Effector CD8-positive, alpha-beta T cell (primary cell): ENCODE data around the gene RAP1GAP2.

Source experiments
- DNase-seq: peaks from one replicate; lab custom pipeline; 2025; lab: John Stamatoyannopoulos, UW

Gene RAP1GAP2

DNA sequence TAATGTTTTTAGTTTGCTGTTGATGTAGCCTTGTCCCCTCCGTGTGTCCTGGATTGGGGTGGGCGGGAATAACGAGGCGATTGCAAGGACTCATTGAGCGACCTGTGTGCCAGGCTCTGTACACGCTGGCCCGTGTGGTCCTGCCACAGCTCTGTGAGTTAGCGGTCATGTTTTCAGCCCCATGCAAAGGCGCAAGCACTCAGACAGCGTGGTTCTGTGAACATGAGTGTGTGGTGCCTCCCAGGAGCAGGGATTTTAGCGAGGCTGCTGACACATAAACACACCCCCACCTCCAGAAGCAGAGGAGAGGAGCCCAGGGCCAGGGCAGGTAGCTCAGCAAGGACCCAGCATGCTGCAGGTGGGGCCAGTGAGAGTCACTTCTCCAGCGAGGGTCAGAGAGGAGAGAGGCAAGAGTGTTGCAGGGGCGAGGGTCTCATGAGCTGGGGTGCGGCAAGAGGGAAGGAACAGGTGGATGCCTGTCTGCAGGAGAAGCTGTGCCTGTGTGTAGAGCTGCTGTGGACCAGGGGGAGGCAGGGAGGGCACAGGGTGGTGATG, 151.8 kb downstream of the RAP1GAP2 start:
- no peak for DNase-seq

DNA sequence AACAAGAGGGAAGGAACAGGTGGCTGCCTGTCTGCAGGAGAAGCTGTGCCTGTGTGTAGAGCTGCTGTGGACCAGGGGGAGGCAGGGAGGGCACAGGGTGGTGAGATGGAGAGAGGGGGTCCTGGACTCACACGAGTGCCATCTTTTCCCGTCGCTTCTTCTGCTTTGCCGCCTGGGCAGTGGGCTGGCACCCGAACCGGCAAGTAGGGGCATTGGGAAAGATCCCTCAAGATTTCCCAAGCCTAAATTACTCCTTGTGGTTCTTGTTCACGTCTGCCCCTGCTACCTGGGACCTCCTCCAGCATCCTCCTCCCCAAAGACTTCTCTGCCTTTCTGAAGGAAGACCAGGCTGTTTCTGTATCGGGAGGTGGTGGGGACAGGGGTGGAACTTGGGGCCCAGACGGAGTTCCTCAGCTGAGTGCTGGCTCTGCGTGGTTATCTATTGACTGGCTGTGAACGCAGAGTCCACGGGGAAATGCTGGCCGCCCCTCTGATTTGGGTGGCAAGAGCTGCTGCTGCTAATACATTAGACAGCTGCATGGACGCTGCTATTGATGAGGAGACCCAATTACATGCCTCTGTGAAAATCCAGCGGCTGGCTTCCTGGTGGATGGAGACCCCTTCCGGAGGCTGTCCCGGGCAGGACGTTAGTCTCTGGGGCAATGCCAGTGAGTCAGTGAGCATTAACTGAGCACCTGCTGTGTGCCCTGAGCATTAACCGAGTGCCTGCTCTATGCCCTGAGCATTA, 152.7 kb downstream of the RAP1GAP2 start:
- no peak for DNase-seq

DNA sequence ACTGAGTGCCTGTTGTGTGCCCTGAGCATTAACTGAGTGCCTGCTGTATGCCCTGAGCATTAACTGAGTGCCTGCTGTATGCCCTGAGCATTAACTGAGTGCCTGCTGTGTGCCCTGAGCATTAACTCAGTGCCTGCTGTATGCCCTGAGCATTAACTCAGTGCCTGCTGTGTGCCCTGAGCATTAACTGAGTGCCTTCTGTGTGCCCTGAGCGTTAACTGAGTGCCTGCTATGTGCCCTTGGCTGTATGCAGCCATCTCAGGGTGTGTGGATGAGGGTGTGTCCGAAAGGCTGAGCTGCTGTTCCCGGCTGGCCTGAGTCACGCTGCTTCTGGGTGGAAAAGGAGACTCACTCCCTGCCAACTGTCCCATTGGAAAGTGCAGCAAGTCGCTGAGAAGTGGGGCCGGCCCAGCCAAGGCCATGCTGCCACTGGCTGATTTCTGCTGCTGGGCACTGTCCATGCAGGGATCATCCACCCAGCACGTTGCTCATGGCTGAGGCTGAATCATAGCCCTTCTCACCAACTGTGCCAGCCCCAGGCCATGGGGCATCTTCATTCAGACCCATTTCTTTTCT, 153.3 kb downstream of the RAP1GAP2 start:
- no peak for DNase-seq

DNA sequence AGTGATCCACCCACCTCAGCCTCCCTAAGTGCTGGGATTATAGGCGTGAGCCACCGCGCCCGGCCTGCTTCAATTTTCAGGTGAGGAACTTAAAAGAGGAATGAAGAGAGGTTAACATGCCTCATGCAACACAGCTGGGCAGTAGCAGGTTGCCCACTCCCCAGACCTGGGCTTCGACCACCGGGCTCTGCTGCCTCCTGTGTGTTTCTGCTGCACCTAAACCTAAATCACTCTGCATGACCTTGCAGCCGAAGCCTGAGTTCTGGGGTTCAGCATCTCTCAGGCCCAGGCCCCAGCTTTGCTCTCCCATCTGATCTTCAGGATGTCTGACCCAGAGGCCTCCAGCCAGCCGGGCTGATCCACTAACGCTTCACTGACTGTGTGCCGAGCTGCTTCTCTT, 154.6 kb downstream of the RAP1GAP2 start:
- DNase-seq: no peak

DNA sequence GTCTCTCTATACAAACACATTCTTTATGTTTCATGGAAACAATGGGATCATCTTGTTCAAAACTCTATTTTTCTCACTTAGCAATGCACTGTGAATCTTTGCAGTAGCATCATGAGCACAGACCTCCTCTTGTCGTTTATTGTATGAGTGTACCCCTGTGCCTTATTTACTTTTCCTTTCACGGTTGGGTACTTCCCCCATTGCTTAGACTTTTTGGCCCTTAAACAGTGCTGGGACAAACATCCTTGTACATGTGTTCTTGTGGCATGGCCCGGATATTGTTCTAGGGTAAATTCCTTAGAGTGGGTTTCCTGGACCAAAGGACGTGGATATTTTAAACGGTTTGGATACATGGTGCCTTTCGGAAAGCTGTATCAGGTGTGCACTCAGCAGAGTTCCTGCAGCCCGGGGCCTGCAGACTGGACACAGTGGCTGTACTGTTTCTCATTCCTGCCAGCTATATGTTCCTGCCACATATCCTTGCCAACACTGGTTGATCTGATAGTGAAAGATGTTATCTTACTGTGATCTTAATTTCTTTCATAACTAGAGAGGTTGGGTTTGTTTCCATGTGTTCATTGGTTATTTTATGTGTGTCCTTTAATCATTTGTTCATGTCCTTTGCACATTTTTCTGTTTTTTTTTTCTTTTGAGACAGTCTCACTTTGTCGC, 156.1 kb downstream of the RAP1GAP2 start:
- DNase-seq: no peak

DNA sequence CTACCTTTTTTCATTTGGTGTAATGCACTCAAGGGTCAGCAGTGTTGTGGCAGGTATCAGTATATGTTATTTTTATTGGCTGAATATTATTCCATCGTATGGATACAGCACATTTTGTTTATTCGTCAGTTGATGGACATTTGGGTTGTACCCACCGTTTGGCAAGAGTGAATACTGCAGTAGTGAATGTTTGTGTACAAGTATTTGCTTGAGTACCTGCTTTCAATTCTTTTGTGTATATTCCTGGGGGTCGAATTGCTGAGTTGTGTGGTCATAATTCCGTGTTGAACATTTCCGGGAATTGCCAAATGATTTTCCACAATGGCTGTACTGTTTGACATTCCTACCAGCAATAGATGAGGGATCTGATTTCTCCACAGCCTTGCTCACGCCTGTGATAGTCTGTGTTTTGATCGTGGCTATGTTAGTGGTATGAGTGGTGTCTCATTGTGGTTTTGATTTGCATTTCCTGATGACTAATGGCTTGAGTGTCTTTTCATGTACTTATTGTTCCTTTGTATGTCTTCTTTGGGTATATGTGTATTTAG, 158.7 kb downstream of the RAP1GAP2 start:
- DNase-seq: no peak

DNA sequence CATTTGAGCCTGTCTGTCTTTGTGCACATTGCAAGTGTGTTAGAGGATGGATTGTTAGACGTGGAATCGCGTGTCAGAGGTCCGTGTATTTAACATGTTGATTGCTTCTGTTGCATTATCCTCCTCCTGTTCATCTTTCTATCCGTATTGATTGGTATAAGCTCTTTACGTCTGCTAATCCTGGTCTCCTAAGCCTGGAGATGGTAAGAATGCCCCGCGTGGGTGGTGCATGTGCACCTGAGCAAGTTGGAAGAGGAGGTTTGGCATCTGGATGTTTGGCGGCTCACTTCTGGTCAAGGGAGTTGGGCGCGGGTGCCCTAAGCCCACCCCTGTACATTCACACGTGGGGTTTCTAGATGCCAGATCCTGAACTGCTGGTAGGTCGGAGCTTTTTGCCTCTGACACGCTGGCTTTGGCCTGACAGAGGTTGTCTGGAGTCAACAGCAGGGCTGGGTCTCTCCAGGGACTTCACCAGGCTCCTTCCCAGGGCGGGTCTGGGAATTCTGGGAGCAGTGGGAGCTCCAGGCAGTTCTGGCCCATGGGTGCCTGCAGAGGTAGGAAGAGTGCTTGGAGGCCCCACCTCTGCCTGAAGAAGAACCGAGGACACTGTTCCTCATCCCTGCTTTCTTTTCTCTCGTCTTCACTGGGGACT, 159.8 kb downstream of the RAP1GAP2 start:
- DNase-seq: no peak

DNA sequence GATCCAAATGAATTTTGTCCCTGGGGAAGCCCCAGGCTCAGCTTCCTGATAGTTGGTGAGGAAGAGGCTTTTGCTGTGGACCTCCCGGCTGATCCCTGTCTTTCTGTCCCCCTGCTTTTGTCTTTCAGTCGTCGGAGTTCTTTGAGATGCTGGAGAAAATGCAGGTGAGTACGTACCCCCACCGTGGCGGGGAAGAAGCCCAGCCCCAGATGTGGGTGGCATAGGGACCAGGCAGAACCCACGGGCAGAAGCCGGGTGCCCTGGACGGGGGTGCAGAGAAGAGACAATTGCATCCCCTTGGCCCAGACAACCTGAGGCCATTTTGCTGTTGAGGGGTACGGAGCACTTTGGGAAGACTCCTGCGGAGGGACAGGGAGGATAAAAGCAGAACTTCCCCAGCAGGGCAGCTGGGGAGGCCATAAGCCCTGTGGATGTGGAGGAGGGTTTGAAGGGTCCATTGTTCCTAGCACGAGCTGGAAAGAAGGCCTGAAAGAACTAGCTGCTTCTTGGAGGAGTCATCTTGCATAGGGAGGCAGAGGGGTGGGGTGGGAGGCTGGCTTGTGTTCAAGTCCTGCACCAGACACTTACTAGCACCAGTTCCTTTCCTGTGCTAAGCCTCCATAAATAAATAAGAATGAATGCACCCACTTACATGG, 161.5 kb downstream of the RAP1GAP2 start:
- DNase-seq: no peak

DNA sequence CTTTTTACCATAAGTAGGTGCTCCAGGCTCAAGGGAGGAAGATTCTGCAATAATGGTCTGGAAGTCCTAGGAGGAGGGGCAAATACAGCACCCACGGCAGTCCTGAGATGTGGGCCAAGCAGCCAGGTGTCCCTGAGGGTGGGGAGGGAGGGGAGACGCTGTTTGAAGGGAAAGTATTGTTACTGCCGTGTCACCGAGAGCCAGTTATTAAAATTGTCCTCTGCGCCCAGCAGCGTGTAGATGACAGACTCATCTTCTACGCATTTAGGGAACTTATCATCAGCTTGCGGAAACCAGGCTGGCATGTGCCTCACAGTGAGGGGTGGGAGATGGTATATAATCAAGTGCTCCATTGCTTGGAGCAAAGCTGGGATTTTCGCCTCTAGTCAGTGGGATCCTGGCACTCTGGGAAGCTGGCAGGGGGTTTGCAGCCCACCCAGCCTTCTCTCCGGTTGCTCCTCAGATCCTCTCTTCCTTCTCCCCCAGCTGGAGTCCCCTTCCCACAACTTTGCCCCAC, 162.5 kb downstream of the RAP1GAP2 start:
- DNase-seq: no peak

DNA sequence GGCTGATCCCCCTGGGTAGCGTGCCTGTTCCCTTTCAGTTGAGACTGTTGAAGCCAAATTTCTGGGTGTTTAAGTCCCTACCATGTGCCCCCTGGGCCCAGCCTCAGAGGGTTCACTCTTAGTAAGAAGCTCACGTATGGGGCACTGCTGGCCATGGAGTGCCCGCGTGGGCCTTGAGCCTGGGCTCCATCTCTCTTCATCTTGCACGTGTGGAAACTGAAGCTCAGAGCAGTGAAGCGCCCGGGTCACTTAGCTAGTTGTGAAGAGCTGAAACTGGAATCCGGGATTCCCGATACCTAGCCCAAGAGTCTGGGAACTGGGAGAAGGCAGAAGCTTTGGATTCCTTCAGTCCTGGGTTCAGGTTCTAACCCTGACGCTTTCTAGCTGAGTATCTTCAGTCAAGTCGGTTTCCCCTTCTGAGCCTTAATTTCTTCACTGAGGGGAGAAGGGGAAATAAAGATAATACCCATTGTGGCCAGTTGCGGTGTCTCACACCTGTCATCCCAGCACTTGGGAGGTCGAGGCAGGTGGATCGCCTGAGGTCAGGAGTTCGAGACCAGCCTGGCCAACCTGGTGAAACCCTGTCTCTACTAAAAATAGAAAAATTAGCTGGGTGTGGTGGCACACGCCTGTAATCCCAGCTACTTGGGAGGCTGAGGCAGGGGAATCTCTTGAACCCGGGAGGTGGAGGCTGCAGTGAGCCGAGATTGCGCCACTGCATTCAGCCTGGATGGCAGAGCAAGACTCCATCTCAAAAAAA, 163.3 kb downstream of the RAP1GAP2 start:
- no peak for DNase-seq

DNA sequence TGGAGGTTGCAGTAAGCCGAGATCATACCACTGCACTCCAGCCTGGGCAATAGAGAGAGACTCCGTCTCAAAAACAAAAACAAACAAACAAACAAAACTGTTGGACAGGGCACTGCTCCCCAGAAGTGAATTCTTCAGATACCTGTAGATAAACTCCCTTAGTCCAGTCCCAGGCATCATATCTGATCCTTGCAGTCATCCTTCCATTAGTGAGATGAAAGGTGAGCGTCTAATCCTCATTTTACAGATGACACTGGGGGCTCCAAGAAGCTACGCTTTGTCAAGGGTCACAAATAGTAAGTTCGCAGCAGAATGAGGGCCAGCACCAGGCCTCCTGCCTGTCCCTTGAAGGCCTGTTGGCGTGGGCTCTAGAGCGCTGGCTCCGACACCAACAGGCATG, 165.2 kb downstream of the RAP1GAP2 start:
- no peak for DNase-seq

DNA sequence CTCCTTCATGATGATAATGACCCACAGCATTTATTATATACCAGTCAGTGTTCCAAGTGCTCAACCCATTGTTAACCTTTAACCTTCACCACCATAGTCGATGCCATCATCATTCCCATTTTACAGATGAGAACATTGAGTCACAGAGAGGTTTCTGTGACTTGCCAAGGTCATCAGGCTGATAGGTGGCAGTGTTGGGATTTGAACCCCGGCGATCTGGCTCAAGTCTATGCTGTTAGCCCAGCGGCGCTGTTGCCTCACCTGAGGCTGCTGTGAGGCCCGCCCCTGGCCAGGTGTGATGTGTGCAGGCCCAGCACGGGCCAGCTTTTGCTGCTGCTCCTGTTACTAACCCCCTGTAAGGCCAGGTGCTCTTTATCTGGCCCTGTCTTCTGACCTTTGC, 166.0 kb downstream of the RAP1GAP2 start:
- no peak for DNase-seq

DNA sequence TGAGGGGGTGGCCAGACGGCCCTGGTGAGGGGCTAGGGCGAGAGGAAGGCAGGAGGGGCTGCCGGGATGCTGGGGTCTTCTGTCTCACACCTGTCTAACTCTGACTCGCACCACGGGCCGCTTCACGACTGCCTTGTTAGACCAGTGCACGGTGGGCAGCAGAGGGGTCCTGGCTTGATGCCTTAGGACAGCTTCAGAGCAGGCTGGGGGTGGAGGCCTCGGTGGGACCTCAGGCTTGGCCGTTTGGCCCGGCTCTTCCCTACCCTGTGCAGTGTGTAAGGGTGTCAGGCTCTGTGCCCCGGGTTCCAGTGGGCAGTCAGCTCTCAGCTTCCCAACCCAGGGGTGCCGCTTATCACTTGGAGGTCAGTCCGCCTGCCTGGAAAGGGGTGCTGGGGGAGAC, 166.5 kb downstream of the RAP1GAP2 start:
- no peak for DNase-seq

DNA sequence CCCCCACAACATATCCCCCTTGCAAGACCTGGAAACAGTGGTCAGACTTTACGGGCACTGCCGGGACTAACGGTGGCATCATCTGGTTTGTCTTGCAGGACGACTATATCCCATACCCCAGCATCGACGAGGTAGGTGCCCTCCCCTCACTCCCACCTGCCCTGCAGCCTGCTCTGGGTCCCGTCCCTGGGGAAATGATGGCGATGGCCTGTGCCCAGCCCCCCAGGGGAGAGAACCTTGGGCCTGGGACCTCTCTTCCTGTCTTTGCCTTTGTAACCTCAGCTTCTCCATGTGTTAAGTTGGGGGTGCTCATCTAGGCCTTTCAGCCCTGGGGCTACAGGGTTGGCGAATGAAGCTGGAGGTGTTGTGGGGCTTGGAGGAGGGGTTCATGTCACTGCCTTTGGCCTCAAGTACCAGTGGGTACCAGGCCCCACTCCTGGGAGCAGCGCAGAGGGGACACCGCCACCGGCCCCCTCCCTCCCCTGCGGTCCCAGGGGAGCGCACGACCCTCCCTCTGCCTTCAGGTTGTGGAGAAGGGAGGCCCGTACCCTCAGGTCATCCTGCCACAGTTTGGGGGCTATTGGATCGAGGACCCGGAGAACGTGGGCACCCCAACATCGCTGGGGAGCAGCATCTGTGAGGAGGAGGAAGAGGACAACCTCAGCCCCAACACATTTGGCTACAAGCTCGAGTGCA, 167.2 kb downstream of the RAP1GAP2 start:
- DNase-seq: no peak

DNA sequence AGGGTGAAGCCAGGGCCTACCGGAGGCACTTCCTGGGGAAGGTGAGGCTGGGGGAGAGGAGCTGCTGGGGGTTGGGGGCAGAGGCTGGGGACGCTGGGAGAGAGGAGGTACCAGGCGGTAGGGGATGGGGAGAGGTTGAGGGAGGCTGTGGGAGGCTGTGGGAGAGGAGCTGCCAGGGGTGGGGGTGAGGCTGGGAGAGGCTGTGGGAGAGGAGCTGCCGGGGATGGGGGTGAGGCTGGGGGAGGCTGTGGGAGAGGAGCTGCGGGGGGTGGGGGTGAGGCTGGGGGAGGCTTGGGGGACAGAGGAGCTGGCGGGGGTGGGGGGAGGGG, 167.8 kb downstream of the RAP1GAP2 start:
- no peak for DNase-seq

DNA sequence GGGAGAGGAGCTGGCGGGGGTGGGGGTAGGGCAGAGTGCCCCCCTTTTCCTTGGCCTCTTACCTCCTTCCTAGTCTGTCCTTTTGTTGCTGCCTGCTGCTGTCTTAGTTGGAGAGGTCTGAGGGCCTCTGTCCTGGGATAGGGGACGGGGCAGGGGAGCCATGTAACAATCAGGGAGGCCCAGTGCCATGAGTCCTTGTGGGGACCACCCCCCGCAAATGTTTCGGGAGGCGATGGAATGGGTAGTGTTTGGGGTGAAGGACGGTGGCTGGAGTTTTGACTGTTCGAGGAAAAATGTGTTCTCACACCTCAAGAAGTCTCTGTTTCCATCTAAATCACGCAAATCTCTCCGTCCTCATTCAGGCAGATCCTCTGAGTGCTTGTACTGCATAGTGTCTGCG, 168.1 kb downstream of the RAP1GAP2 start:
- DNase-seq: no peak

DNA sequence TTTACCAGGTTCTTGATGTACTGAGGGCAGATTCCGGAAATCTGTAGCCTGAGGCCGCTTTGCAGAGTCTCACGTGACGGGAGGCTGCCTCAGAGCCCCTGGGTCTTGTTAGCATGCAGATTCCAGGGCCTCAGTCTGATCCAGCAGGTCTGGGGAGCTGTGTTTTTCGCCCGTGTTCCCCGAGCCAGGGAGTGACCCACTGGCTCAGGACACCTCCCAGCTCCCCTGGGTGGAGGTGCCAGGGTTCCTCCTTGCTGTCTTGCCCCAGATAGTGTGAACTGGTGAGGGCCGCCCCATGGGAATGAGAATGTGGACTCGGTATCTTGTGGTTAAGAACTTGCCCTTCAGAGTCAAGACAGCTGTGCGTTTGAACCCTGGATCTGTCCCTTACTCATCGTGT, 168.6 kb downstream of the RAP1GAP2 start:
- DNase-seq: no peak

DNA sequence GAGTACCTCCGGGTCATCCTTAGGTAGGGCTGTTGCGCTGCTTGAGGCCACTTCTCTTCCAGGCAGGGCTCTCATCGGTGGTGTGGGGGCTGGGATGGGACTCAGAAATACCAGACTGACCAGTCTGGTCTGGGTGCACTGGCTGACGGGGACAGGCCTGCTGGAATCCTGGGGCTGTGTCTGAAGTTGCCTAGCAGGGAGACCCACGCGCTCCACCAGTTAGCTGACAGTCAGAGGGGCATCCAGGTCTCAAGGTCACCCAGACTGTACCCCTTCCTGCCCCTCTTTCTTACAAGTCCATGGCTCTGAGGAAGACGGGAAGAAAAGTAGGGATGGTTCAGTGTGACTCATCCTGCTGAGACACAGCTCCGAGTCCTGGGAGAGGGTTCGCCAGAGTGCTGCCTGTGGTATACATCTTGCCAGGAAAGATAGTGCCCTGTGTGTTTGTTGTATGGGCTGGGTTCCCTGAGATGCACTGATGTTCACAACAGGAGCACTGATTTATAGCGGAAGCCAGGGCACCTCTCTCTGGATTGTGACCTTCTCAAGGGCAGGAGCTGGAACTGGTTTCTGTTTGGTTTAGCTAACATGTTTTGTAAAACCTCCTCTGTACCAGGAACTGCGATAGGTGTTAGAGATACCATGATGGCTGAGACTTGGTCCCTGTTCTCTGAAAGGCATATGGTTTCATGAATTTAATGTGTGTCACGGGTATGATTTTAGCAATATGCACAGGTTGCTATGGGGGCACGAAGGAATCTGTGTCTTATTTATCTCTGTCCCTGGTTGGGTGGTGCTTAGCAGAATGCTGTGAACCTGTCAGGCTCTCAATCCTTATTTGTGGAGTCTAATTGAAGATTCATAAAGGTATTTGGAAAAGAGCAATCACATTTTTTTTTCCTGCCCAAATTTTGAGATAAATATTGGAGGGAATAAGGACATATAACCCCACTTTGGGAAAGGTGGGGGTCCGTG, 169.7 kb downstream of the RAP1GAP2 start:
- no peak for DNase-seq

DNA sequence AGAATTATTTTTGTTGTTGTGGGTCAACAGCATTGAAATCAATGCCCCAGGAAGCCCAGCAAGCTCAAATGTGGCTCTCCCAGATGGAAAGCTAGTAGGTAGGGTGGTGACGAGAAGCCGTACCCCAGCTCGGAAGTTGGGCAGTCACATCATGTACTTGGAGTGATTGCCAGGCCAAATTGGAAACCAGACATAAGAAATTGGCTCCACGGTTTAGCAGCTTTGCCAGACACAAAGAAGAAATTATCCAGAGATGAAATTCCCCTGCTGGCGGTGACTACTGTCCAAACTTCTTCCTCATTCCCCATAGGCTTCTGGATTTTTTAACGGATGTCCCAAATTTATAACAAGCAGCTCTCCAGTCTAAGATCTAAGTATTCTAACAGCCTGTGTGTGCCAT, 171.3 kb downstream of the RAP1GAP2 start:
- no peak for DNase-seq
